Measurements from ENCODE around the gene GTSE1.

The GTSE1 gene

DNA sequence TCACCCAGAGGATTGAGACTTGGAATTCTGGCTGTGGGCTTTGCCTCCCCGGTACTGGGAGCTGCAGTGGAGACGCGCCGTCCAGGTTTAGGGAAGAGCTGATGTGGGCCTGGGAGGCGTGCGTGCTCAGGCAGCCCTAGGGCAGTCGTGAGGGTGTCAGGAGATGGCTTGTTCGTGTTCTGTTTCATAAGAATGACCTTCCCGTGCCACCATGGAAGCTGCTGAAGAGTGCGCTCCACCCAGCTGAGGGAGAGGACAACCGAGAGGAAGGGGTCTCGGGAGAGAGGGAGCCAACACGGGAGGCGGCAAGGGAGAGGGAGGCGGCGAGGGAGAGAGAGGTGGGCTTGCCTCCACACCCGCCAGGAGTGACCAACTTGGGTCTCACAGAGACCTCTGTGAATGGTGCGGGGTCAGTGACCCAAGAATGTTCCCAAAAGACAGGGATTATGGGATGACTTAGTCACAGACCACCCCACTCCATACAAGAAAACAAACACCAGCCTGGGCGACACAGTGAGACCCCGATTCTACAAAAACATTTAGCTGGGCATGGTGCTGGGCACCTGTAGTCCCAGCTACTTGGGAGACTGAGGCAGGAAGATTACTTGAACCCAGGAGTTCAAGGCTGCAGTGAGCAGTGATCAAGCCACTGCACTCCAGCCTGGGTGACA, 24.2 kb downstream of the GTSE1 start:
- no peak for DNase-seq (ENCODE audit: low read depth)
- no peak for TF ChIP-seq CTCF (conservative IDR thresholded peaks at IDR 0.05; ENCODE audit: low read depth, low read length)
- no peak overlapping the region for H3K4me3 ChIP-seq (ENCODE audit: low read length)

- no peak overlapping the region for H3K4me3 ChIP-seq (ENCODE audit: low read length)
- TF ChIP-seq CTCF (conservative IDR thresholded peaks at IDR 0.05; ENCODE audit: low read depth, low read length): no peak
- DNase-seq (ENCODE audit: low read depth): no peak
Measured at GRCh38 chr22:46322711-46323110, 26.0 kb downstream of the GTSE1 start.

- DNase-seq (ENCODE audit: low read depth): no peak
- TF ChIP-seq CTCF (conservative IDR thresholded peaks at IDR 0.05; ENCODE audit: low read depth, low read length): no peak
- H3K4me3 ChIP-seq (ENCODE audit: low read length): no peak overlapping the region
Measured at GRCh38 chr22:46323162-46323561, 26.5 kb downstream of the GTSE1 start.

GRCh38 chr22:46326066-46326680, 29.5 kb downstream of the GTSE1 start:
- TF ChIP-seq CTCF (conservative IDR thresholded peaks at IDR 0.05; ENCODE audit: low read depth, low read length): no peak
- no peak overlapping the region for H3K4me3 ChIP-seq (ENCODE audit: low read length)
- DNase-seq (ENCODE audit: low read depth): no peak

- no peak overlapping the region for H3K4me3 ChIP-seq (ENCODE audit: low read length)
- no peak for TF ChIP-seq CTCF (conservative IDR thresholded peaks at IDR 0.05; ENCODE audit: low read depth, low read length)
- no peak for DNase-seq (ENCODE audit: low read depth)
Measured at GRCh38 chr22:46327691-46328465, 31.2 kb downstream of the GTSE1 start.

DNA sequence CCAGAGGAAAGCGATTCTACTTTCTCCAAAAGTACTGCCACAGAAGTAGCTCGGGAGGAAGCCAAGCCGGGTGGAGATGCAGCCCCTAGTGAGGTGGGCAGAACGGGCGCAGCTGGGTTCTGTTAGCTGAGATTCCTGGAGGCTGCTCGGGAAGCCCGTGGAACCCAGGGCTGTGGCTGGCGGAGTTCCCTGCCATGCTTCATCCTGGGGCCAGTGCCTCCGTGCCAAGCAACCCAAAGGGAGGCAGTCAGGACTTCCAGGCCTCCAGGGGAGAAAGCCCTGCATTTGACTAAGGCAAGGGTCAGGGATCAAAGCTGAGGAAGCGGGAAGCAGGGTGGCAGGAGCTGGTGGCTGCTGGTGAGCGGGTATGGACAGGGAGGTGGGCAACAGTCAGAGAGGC, 32.1 kb downstream of the GTSE1 start:
- TF ChIP-seq CTCF (conservative IDR thresholded peaks at IDR 0.05; ENCODE audit: low read depth, low read length): no peak
- H3K4me3 ChIP-seq (ENCODE audit: low read length): no peak overlapping the region
- DNase-seq (ENCODE audit: low read depth): no peak

All from retinal pigment epithelial cell (primary cell).